Gastroesophageal sphincter (tissue), 3 donors: ENCODE results near the gene CYP4A11.
"Not testable (repeated sequence)": the region's sequence is repeated elsewhere in the genome, so short reads cannot be mapped to it uniquely, and the experiment has no call there.

Experiments
- EP300 ChIP-seq: sonication (generic); formaldehyde crosslinking; IDR thresholded peaks from one replicate; pipeline ENCODE4 v1.6.1; 2017; ENCODE audit warnings: antibody characterized with exemption, mild to moderate bottlenecking
- POLR2A ChIP-seq, 2 donors: fragments of 450-650 bp; IDR thresholded peaks; one replicate each; pipeline ENCODE4 v1.6.1; 2017; ENCODE audit warnings: antibody characterized with exemption in 2 of 2, mild to moderate bottlenecking in 2 of 2, moderate library complexity in 1 of 2
- TF ChIP-seq, protein P1 (sequence below), 4 experiments: fragments of 200-600 bp in 2 of 4; fragments of 450-650 bp in 2 of 4; sonication (generic) in 1 of 4; IDR thresholded peaks; one replicate each; pipeline ENCODE4 v1.5.1; 2017 to 2019; ENCODE audit warnings: antibody characterized with exemption in 4 of 4, mild to moderate bottlenecking in 2 of 4, moderate library complexity in 2 of 4

DNA sequence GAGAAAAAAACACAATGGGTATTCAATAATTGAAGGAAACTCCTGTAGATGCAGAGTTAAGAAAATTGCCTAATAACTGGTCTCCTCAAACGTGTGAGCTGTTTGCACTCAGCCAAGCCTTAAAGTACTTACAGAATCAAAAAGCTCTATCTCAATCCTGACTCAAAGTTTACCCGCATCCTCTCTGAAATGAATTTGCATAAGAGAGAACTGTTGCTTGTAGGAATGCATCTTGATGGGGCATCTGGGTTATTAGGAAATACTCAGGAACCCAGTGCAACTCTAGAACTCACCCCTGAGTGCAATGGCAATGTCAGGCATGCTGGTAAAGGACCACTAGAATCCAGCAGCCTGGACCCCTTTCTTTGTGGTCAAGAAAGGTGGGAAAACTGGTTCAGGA lies 12.6 kb upstream of the CYP4A11 start:
- TF ChIP-seq, protein P1, sequence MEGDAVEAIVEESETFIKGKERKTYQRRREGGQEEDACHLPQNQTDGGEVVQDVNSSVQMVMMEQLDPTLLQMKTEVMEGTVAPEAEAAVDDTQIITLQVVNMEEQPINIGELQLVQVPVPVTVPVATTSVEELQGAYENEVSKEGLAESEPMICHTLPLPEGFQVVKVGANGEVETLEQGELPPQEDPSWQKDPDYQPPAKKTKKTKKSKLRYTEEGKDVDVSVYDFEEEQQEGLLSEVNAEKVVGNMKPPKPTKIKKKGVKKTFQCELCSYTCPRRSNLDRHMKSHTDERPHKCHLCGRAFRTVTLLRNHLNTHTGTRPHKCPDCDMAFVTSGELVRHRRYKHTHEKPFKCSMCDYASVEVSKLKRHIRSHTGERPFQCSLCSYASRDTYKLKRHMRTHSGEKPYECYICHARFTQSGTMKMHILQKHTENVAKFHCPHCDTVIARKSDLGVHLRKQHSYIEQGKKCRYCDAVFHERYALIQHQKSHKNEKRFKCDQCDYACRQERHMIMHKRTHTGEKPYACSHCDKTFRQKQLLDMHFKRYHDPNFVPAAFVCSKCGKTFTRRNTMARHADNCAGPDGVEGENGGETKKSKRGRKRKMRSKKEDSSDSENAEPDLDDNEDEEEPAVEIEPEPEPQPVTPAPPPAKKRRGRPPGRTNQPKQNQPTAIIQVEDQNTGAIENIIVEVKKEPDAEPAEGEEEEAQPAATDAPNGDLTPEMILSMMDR (IDR thresholded peaks at IDR 0.05): not testable (repeated sequence)
- TF ChIP-seq POLR2A (IDR thresholded peaks at IDR 0.05); EP300: not testable (repeated sequence)
